A549 (cell line): ENCODE results near the gene CLEC2D.

ENCODE experiments used
- BHLHE40 ChIP-seq: IDR thresholded peaks from 2 replicates; pipeline ENCODE4 v1.6.1; 2012; ENCODE audit warnings: low read depth, low read length, inconsistent platforms
- EP300 ChIP-seq, 2 experiments: fragments of >200 bp; sonication (Bioruptor Twin); formaldehyde crosslinking; IDR thresholded peaks; 2 replicates in 1 of 2; 3 replicates in 1 of 2; pipeline ENCODE4 v1.6.1; 2016 to 2017
- HOXB5 ChIP-seq: fragments of 250-450 bp; sonication (Bioruptor Pico); IDR thresholded peaks from 2 replicates; pipeline ENCODE4 v1.5.0; 2020; ENCODE audit warnings: mild to moderate bottlenecking, moderate library complexity
- MAFK ChIP-seq: fragments of 450-650 bp; IDR thresholded peaks from 2 replicates; pipeline ENCODE4 v1.6.1; 2014; ENCODE audit not compliant: partially characterized antibody
- MAX ChIP-seq: IDR thresholded peaks from 2 replicates; pipeline ENCODE4 v1.6.1; 2012
- NPAS2 ChIP-seq: fragments of 250-450 bp; sonication (Bioruptor Pico); IDR thresholded peaks from 2 replicates; pipeline ENCODE4 v1.8.0; 2022; ENCODE audit warnings: mild to moderate bottlenecking, moderate library complexity, borderline replicate concordance
- POLR2A ChIP-seq: IDR thresholded peaks from 2 replicates; pipeline ENCODE4 v1.6.1; 2012; ENCODE audit warnings: mild to moderate bottlenecking, low read length
- POLR2AphosphoS2 ChIP-seq: conservative IDR thresholded peaks from 2 replicates; pipeline ENCODE4 v1.6.1; 2012; ENCODE audit warnings: low read length, improper control_type of control experiment, inconsistent platforms
- RAD21 ChIP-seq, 2 experiments: fragments of >200 bp in 1 of 2; sonication (Bioruptor Twin) in 1 of 2; formaldehyde crosslinking in 1 of 2; IDR thresholded peaks in 1 of 2; conservative IDR thresholded peaks in 1 of 2; 2 replicates in 1 of 2; 3 replicates in 1 of 2; pipeline ENCODE4 v1.6.1; 2012 to 2018; ENCODE audit warnings: inconsistent platforms in 1 of 2
- TF ChIP-seq, protein P1 (sequence below): fragments of 450-650 bp; IDR thresholded peaks from 2 replicates; pipeline ENCODE4 v1.6.1; 2014; ENCODE audit warnings: antibody characterized with exemption
- TF ChIP-seq, protein P2 (sequence below): fragments of >200 bp; sonication (Bioruptor Twin); formaldehyde crosslinking; IDR thresholded peaks from 3 replicates; pipeline ENCODE4 v1.5.1; 2016

DNA sequence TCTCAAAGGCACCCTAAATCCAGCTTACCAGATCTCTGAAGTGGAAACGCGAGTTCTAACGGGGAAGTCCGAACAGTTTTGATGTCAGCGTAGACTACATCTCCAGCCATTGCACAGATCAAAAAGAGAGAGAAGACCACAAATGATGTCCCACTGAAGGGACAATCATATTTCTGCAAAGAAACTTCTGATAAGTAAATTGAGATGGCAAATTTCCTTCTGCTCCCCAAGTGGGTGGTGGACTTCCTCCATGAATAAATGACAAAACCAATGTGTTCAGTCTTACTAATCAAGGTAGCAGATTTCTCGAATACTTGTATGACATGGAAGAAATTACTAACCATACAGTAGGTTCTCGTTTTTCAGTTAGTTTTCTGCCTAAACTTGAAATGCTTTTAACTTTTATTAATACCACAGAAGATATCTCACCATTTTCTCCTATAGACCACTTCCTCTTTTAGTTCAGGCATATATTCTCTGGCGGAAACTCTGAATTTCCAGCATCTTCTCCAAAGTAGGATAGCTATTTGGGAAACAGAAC, 63.5 kb downstream of the CLEC2D start, which contains the start of gene CLECL1:
- no peak for TF ChIP-seq POLR2A
- TF ChIP-seq MAX = no peak
- TF ChIP-seq, protein P1, sequence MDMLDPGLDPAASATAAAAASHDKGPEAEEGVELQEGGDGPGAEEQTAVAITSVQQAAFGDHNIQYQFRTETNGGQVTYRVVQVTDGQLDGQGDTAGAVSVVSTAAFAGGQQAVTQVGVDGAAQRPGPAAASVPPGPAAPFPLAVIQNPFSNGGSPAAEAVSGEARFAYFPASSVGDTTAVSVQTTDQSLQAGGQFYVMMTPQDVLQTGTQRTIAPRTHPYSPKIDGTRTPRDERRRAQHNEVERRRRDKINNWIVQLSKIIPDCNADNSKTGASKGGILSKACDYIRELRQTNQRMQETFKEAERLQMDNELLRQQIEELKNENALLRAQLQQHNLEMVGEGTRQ = no peak
- no peak for TF ChIP-seq MAFK
- no peak for TF ChIP-seq POLR2AphosphoS2
- no peak for TF ChIP-seq EP300 (IDR thresholded peaks at IDR 0.05)
- no peak for TF ChIP-seq RAD21 (conservative IDR thresholded peaks at IDR 0.05 in 1 of 2, IDR thresholded peaks at IDR 0.05 in 1 of 2)
- no peak for TF ChIP-seq NPAS2 (CRISPR knock-in tag)
- TF ChIP-seq, protein P2, sequence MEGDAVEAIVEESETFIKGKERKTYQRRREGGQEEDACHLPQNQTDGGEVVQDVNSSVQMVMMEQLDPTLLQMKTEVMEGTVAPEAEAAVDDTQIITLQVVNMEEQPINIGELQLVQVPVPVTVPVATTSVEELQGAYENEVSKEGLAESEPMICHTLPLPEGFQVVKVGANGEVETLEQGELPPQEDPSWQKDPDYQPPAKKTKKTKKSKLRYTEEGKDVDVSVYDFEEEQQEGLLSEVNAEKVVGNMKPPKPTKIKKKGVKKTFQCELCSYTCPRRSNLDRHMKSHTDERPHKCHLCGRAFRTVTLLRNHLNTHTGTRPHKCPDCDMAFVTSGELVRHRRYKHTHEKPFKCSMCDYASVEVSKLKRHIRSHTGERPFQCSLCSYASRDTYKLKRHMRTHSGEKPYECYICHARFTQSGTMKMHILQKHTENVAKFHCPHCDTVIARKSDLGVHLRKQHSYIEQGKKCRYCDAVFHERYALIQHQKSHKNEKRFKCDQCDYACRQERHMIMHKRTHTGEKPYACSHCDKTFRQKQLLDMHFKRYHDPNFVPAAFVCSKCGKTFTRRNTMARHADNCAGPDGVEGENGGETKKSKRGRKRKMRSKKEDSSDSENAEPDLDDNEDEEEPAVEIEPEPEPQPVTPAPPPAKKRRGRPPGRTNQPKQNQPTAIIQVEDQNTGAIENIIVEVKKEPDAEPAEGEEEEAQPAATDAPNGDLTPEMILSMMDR = no peak
- no peak for TF ChIP-seq BHLHE40
- no peak for TF ChIP-seq HOXB5 (CRISPR knock-in tag)
